Naive thymus-derived CD4-positive, alpha-beta T cell (primary cell): ENCODE data around the gene ATAD2B. TPM values are rescaled to one million over a fixed set of nuclear protein-coding genes. Genes with fewer than 3 reads are reported as not detected.

Experiments used
- ATAC-seq: fragments of 150-1000 bp; cut with Tn5 transposase; 2 replicates; pipeline ENCODE4 v1.10.0; 2021; ENCODE audit warnings: mild to moderate bottlenecking, moderate library complexity
- CTCF ChIA-PET: fragments of 350-600 bp; sonication (Branson Sonifier 250); formaldehyde crosslinking; loops from one replicate; lab custom pipeline; 2021; ENCODE audit warnings: antibody characterized with exemption; lab: Charles Lee
- POLR2A ChIA-PET: fragments of 350-600 bp; sonication (Branson Sonifier 250); formaldehyde crosslinking; loops from one replicate; lab custom pipeline; 2021; ENCODE audit warnings: antibody characterized with exemption, inconsistent platforms; lab: Charles Lee
- DNase-seq, 9 donors: peaks; one replicate each; pipeline versions ENCODE4 v3.0.0 to v3.0.0-alpha.2; 2020 to 2022; ENCODE audit warnings: mixed read lengths in 1 of 9
- H3K27ac ChIP-seq: one replicate; pipeline ENCODE4 v1.7.0; 2013; ENCODE audit warnings: mild to moderate bottlenecking, low read depth, low read length, moderate library complexity
- H3K27me3 ChIP-seq, 2 donors: one replicate each; pipeline ENCODE4 v1.7.0; 2013; ENCODE audit warnings: low read length in 2 of 2, mild to moderate bottlenecking in 2 of 2, moderate library complexity in 2 of 2; ENCODE audit not compliant: control insufficient read depth in 2 of 2, insufficient read depth in 2 of 2
- H3K36me3 ChIP-seq, 3 experiments: 1 replicate in 2 of 3; 2 replicates in 1 of 3; pipeline ENCODE4 v1.7.0; 2013; ENCODE audit warnings: low read length in 3 of 3, mild to moderate bottlenecking in 3 of 3, moderate library complexity in 1 of 3; ENCODE audit not compliant: insufficient read depth in 3 of 3, control insufficient read depth in 2 of 3
- H3K4me1 ChIP-seq, 2 donors: one replicate each; pipeline ENCODE4 v1.7.0; 2013; ENCODE audit warnings: low read length in 2 of 2, mild to moderate bottlenecking in 2 of 2, moderate library complexity in 1 of 2; ENCODE audit not compliant: control insufficient read depth in 2 of 2, insufficient read depth in 2 of 2
- H3K4me3 ChIP-seq: 2 replicates; pipeline ENCODE4 v1.7.0; 2013; ENCODE audit warnings: mild to moderate bottlenecking, low read length
- H3K9me3 ChIP-seq, 3 experiments: 1 replicate in 2 of 3; 2 replicates in 1 of 3; pipeline ENCODE4 v1.7.0; 2013; ENCODE audit warnings: low read length in 3 of 3; ENCODE audit not compliant: control insufficient read depth in 2 of 3
- H3K27ac Mint-ChIP-seq, 9 donors: one replicate each; pipeline ENCODE4 v1.8.0; 2020 to 2022; ENCODE audit warnings: mixed read lengths in 9 of 9, mild to moderate bottlenecking in 8 of 9, moderate library complexity in 5 of 9, inconsistent platforms in 2 of 9
- H3K27me3 Mint-ChIP-seq, 5 donors: one replicate each; pipeline ENCODE4 v1.8.0; 2021 to 2022; ENCODE audit warnings: mixed read lengths in 5 of 5, mild to moderate bottlenecking in 1 of 5
- H3K36me3 Mint-ChIP-seq, 5 donors: one replicate each; pipeline ENCODE4 v1.8.0; 2020 to 2022; ENCODE audit warnings: mixed read lengths in 5 of 5, mild to moderate bottlenecking in 3 of 5, inconsistent platforms in 1 of 5
- H3K4me1 Mint-ChIP-seq, 7 donors: one replicate each; pipeline ENCODE4 v1.8.0; 2020 to 2022; ENCODE audit warnings: mixed read lengths in 7 of 7, mild to moderate bottlenecking in 3 of 7, inconsistent platforms in 1 of 7
- H3K4me3 Mint-ChIP-seq, 10 donors: one replicate each; pipeline ENCODE4 v1.8.0; 2020 to 2022; ENCODE audit warnings: mild to moderate bottlenecking in 10 of 10, mixed read lengths in 10 of 10, moderate library complexity in 6 of 10, inconsistent platforms in 2 of 10
- H3K9me3 Mint-ChIP-seq, 11 donors: one replicate each; pipeline ENCODE4 v1.8.0; 2020 to 2022; ENCODE audit warnings: mixed read lengths in 11 of 11, mild to moderate bottlenecking in 4 of 11, inconsistent platforms in 1 of 11, moderate library complexity in 1 of 11
- intact Hi-C, 2 donors: fragments of 100-400 bp; cut with micrococcal nuclease; formaldehyde crosslinking; loops; one replicate each; pipeline ENCODE4 v1.15.1; 2023
- polyA plus RNA-seq, 2 donors: library from polyadenylated mRNA; unstranded; fragments of 300-500 nt; fragmentation: Illumina TruSeq; gene quantifications; one replicate each; pipeline ENCODE4 v1.2.3, GENCODE V29; 2021
- total RNA-seq, 6 experiments: library from RNA in 5 of 6; stranded (reverse) in 5 of 6; gene quantifications; 1 replicate in 5 of 6; 2 replicates in 1 of 6; pipeline ENCODE4 v1.2.3 and lab custom pipeline; 2021 to 2026

The ATAD2B gene
- total and polyA plus RNA-seq, 7 experiments from 2014 or later: 10.2 to 55.8 (median 38.0) TPM

DNA sequence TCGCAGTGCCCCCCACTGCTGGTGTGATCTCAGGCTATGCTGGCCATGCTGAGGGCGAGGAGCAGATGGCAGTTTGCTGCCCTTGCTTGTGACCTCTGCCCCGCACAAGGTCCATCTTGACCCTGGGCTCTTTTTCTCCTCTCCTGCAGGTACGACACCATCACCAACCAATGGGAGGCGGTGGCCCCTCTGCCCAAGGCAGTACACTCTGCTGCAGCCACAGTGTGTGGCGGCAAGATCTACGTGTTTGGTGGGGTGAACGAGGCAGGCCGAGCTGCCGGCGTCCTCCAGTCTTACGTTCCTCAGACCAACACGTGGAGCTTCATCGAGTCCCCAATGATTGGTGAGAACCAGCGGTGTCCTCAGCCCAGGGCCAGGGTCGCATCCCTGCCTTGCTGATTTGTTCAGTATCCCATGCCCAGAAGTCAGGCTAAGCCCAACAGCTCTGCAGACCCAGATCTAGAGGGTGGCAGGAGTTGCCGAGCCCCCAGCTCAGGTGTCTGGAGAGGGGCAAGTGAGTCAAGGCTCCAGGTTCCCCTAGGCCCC is 223.8 kb downstream of the ATAD2B start:
- ATAC-seq: no peak

DNA sequence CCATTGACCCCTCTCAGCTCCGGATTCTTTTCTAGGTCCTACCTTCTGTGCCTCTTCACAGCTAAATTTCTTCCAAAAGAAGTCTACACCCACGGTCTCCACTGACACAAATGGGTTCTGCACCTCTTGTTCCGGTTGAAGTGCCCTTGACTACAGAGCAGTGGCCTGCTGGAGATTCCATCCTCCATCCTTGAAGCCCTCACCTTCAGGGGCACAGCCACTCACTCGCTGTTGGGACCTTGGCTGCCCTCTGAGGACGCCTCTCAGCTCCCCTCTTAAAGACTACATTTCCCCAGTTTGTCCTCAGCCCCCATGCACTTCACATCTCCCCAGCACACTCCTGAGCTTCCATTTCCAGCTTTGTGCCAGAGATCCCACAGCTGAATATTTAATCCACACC is 226.3 kb downstream of the ATAD2B start:
- ChIA-PET POLR2A (no interaction called here), CTCF (interaction anchor here (0.8 kb wide), 1 partner anchor 16 kb away, joined by 4 read pairs; no protein-coding TSS in a partner anchor)
- Histone ChIP-seq H3K27me3 (no peaks in the 10 kb centered on the region), H3K4me3 (no peak overlapping the region), H3K9me3 (no peaks in the 10 kb centered on the region), H3K36me3 (peaks cover 0 to 33% (median 0%) of the 10 kb centered on the region in 3 experiments), H3K27ac (no peak overlapping the region), H3K4me1 (no peaks in the 10 kb centered on the region)
- peak in 1 of 9 donors; percentile 10 for DNase-seq
- no peak for ATAC-seq
- Mint-ChIP-seq H3K4me3 (no peak overlapping the region), H3K36me3 (peaks cover 5 to 45% (median 30%) of the 10 kb centered on the region in 5 donors), H3K9me3 (peaks cover 0 to 3% (median 0%) of the 10 kb centered on the region in 11 donors), H3K4me1 (peaks cover 0 to 9% (median 0%) of the 10 kb centered on the region in 7 donors), H3K27me3 (no peaks in the 10 kb centered on the region), H3K27ac (no peak overlapping the region)
- intact Hi-C loops: no loop called here

More for the DNA sequence above, 223.8 kb downstream of the ATAD2B start:
- Mint-ChIP-seq H3K27ac (no peak overlapping the region), H3K4me1 (peaks cover 0 to 9% (median 0%) of the 10 kb centered on the region in 7 donors), H3K36me3 (peaks cover 5 to 54% (median 40%) of the 10 kb centered on the region in 5 donors), H3K27me3 (no peaks in the 10 kb centered on the region), H3K9me3 (peaks cover 0 to 4% (median 0%) of the 10 kb centered on the region in 11 donors), H3K4me3 (no peak overlapping the region)
- no peaks in the 10 kb centered on the region for H3K4me1 ChIP-seq
- H3K4me3 ChIP-seq: no peak overlapping the region
- no peaks in the 10 kb centered on the region for H3K27me3 ChIP-seq
- peak in 1 of 9 donors; percentile 13 for DNase-seq
- H3K9me3 ChIP-seq: no peaks in the 10 kb centered on the region
- ChIA-PET CTCF (no interaction called here), POLR2A (no interaction called here)
- H3K27ac ChIP-seq: no peak overlapping the region
- intact Hi-C loops: no loop called here
- H3K36me3 ChIP-seq: peaks cover 0 to 40% (median 0%) of the 10 kb centered on the region in 3 experiments

DNA sequence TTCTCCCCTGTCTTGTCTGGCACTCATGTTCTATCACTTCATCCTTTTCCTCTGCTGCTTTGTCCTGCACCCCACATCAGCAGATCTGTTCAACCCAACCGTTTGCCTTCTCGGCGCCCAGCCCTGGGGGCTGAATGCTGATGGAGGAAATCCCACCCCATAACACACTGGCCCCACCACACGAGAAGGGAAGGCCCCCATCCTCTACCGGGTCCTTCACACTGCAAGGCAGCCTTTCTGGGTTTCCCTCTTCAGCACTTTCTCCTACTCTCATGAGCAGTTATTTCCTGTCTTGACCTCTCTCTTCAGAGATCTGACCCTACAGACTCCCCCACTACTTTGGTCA is 227.4 kb downstream of the ATAD2B start:
- ChIA-PET CTCF (interaction anchor here (0.6 kb wide), 1 partner anchor 73 kb away, joined by 3 read pairs; no protein-coding TSS in a partner anchor), POLR2A (no interaction called here)
- Mint-ChIP-seq H3K4me3 (no peak overlapping the region), H3K27ac (peak overlapping the region in 4 of 9 donors; percentile 7 to 18 (median 12)), H3K4me1 (peaks cover 0 to 12% (median 0%) of the 10 kb centered on the region in 7 donors), H3K36me3 (peaks cover 5 to 40% (median 32%) of the 10 kb centered on the region in 5 donors), H3K27me3 (no peaks in the 10 kb centered on the region), H3K9me3 (peaks cover 0 to 3% (median 0%) of the 10 kb centered on the region in 11 donors)
- intact Hi-C loops: no loop called here
- no peak for DNase-seq
- no peak for ATAC-seq
- H3K27me3 ChIP-seq: no peaks in the 10 kb centered on the region
- no peaks in the 10 kb centered on the region for H3K9me3 ChIP-seq
- H3K27ac ChIP-seq: no peak overlapping the region
- no peaks in the 10 kb centered on the region for H3K4me1 ChIP-seq
- H3K36me3 ChIP-seq: peaks cover 0 to 39% (median 0%) of the 10 kb centered on the region in 3 experiments
- no peak overlapping the region for H3K4me3 ChIP-seq

DNA sequence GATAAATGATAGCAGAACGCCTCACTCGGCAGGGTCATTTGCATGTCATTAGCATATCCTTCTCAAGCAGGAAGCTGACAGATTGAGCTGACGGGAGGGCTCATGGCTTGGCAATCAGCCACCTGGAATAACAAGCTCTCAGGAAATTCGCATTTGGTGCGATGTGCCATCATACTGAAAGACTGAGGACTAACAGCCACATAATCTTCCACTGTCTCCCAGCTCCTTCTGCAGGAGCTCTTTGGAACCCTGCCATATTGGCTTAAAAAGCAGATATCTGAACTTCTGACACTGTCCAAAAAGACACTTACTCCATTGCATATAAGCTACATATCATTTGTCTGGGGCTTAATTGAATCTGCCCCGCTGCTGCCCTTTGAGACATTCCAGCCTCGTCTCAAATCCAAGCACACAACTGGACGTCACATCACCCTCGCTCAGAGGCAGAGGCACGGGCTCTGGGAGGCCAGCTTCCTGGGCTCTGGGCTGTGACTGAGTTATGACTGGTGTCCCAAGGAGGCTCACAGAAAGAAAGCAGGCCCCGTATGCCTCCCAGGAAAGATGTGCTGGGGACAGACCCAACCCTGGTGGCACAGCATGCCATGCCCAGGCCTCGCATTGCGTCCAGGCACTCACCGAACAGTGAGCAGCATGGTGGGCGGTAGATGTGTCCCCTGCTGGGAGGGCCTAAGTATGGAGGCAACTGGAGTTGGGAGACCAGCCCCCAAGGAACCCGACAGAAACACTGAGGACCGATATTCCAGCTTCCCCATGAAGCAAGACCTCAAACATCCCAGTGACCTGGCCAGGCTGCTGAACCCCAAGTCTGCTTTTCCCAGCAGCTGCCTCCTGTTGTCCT is 228.0 kb downstream of the ATAD2B start:
- no peaks in the 10 kb centered on the region for H3K4me1 ChIP-seq
- Mint-ChIP-seq H3K27ac (peak overlapping the region in 1 of 9 donors; percentile 16), H3K4me3 (no peak overlapping the region), H3K27me3 (no peaks in the 10 kb centered on the region), H3K4me1 (peaks cover 0 to 13% (median 0%) of the 10 kb centered on the region in 7 donors), H3K36me3 (peaks cover 5 to 44% (median 37%) of the 10 kb centered on the region in 5 donors), H3K9me3 (peaks cover 0 to 3% (median 0%) of the 10 kb centered on the region in 11 donors)
- H3K27ac ChIP-seq: no peak overlapping the region
- H3K36me3 ChIP-seq: peaks cover 0 to 39% (median 0%) of the 10 kb centered on the region in 3 experiments
- no peaks in the 10 kb centered on the region for H3K9me3 ChIP-seq
- H3K4me3 ChIP-seq: no peak overlapping the region
- DNase-seq: no peak
- H3K27me3 ChIP-seq: no peaks in the 10 kb centered on the region
- no peak for ATAC-seq
- CTCF ChIA-PET: interaction anchor here (0.6 kb wide), 1 partner anchor 73 kb away, joined by 3 read pairs; no protein-coding TSS in a partner anchor
- intact Hi-C loops: no loop called here
- POLR2A ChIA-PET: interaction anchor here (0.8 kb wide), 1 partner anchor 703 kb away, joined by 3 read pairs; no protein-coding TSS in a partner anchor

Other genes with a start within 250 kb of the ATAD2B start
- 10 to 100 TPM; 11.5 to 13.5 (median 12.4) TPM for gene UBXN2A, start 13.3 kb upstream of the ATAD2B start, total RNA-seq
- gene UBXN2A, start 13.3 kb upstream of the ATAD2B start, polyA plus RNA-seq: 1 to 10 TPM; 9.2 to 9.7 TPM
- gene MFSD2B, start 83.0 kb upstream of the ATAD2B start, total RNA-seq: under 1 TPM in 2 of 5 experiments, not detected in 3; 0.22 to 0.76 TPM
- not detected for gene MFSD2B, start 83.0 kb upstream of the ATAD2B start, polyA plus RNA-seq
- 10 to 100 TPM in 3 of 5 experiments, 1 to 10 TPM in 2; 3.9 to 22.1 (median 17.8) TPM for gene WDCP, start 120.3 kb upstream of the ATAD2B start, total RNA-seq
- gene WDCP, start 120.3 kb upstream of the ATAD2B start, polyA plus RNA-seq: 1 to 10 TPM; 4.4 to 9.4 TPM
- 1 to 10 TPM in 1 of 5 experiments, not detected in 4; 2.7 TPM for gene FKBP1B, start 122.6 kb upstream of the ATAD2B start, total RNA-seq
- gene FKBP1B, start 122.6 kb upstream of the ATAD2B start, polyA plus RNA-seq: not detected
- gene SF3B6, start 149.2 kb upstream of the ATAD2B start, total RNA-seq: 100 to 1,000 TPM in 1 of 5 experiments, 10 to 100 TPM in 4; 42.4 to 100 (median 49.7) TPM
- 100 to 1,000 TPM; 114 to 231 TPM for gene SF3B6, start 149.2 kb upstream of the ATAD2B start, polyA plus RNA-seq
- gene TP53I3, start 157.7 kb upstream of the ATAD2B start, total RNA-seq: 1 to 10 TPM in 3 of 5 experiments, under 1 TPM in 2; 0.49 to 5.0 (median 1.7) TPM
- gene TP53I3, start 157.7 kb upstream of the ATAD2B start, polyA plus RNA-seq: under 1 TPM in 1 of 2 donors, not detected in 1; 0.24 TPM
- gene PFN4, start 196.2 kb upstream of the ATAD2B start, total RNA-seq: not detected
- gene PFN4, start 196.2 kb upstream of the ATAD2B start, polyA plus RNA-seq: not detected
- gene FAM228B, start 196.3 kb upstream of the ATAD2B start, total RNA-seq: 10 to 100 TPM in 4 of 5 experiments, 1 to 10 TPM in 1; 7.8 to 27.5 (median 24.8) TPM
- gene FAM228B, start 196.3 kb upstream of the ATAD2B start, polyA plus RNA-seq: 1 to 10 TPM; 5.2 to 9.5 TPM
- 1 to 10 TPM in 1 of 5 experiments, under 1 TPM in 2, not detected in 2; 0.54 to 1.4 (median 0.63) TPM for gene FAM228A, start 247.9 kb upstream of the ATAD2B start, total RNA-seq
- gene FAM228A, start 247.9 kb upstream of the ATAD2B start, polyA plus RNA-seq: not detected